Measurements from ENCODE around the gene COL27A1.
A peak's percentile ranks its signal among the peaks of the same experiment; 100 is the strongest.

COL27A1 gene

GRCh38 chr9:114270120-114270975, 115.0 kb downstream of the COL27A1 start:
- no peak for DNase-seq
- TF ChIP-seq, protein P1, sequence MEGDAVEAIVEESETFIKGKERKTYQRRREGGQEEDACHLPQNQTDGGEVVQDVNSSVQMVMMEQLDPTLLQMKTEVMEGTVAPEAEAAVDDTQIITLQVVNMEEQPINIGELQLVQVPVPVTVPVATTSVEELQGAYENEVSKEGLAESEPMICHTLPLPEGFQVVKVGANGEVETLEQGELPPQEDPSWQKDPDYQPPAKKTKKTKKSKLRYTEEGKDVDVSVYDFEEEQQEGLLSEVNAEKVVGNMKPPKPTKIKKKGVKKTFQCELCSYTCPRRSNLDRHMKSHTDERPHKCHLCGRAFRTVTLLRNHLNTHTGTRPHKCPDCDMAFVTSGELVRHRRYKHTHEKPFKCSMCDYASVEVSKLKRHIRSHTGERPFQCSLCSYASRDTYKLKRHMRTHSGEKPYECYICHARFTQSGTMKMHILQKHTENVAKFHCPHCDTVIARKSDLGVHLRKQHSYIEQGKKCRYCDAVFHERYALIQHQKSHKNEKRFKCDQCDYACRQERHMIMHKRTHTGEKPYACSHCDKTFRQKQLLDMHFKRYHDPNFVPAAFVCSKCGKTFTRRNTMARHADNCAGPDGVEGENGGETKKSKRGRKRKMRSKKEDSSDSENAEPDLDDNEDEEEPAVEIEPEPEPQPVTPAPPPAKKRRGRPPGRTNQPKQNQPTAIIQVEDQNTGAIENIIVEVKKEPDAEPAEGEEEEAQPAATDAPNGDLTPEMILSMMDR (IDR thresholded peaks at IDR 0.05; ENCODE audit: borderline replicate concordance, extremely low read depth, low read length, poor library complexity, severe bottlenecking), result no peak
- no peak for TF ChIP-seq EZH2 (IDR thresholded peaks at IDR 0.05; ENCODE audit: borderline replicate concordance, low read depth, low read length, severe bottlenecking)
- no peaks in the 10 kb centered on the region for H4K20me1 ChIP-seq (ENCODE audit: insufficient read depth, low read length)
- no peaks in the 10 kb centered on the region for H3K79me2 ChIP-seq (ENCODE audit: insufficient read depth, low read length)
- H3K27me3 ChIP-seq (ENCODE audit: insufficient read depth, low read length, poor library complexity), result peaks cover 6% of the 10 kb centered on the region
- H3K9ac ChIP-seq (ENCODE audit: low read depth, low read length), result no peak overlapping the region
- H3K9me3 ChIP-seq (ENCODE audit: insufficient read depth, low read length, severe bottlenecking), result no peaks in the 10 kb centered on the region
- no peaks in the 10 kb centered on the region for H3K36me3 ChIP-seq (ENCODE audit: insufficient read depth, low read length)
- ATAC-seq (ENCODE audit: insufficient read depth, low read depth), result no peak
- H3K4me3 ChIP-seq (ENCODE audit: low read depth in 1 of 2, low read length in 2 of 2), result no peak overlapping the region
- H2AFZ ChIP-seq (ENCODE audit: low read depth, low read length), result no peak overlapping the region
- H3K4me2 ChIP-seq (ENCODE audit: insufficient read depth, low read length), result no peak overlapping the region
- no peaks in the 10 kb centered on the region for H3K4me1 ChIP-seq (ENCODE audit: insufficient read depth, low read length)
- no peak overlapping the region for H3K27ac ChIP-seq (ENCODE audit: low read length)

GRCh38 chr9:114271556-114272510, 116.5 kb downstream of the COL27A1 start:
- Histone ChIP-seq H3K27me3 (ENCODE audit: insufficient read depth, low read length, poor library complexity) (peaks cover under 1% of the 10 kb centered on the region), H3K27ac (ENCODE audit: low read length) (no peak overlapping the region), H3K4me2 (ENCODE audit: insufficient read depth, low read length) (no peak overlapping the region), H3K36me3 (ENCODE audit: insufficient read depth, low read length) (no peaks in the 10 kb centered on the region), H3K9ac (ENCODE audit: low read depth, low read length) (no peak overlapping the region), H3K4me3 (ENCODE audit: low read depth in 1 of 2, low read length in 2 of 2) (no peak overlapping the region), H3K79me2 (ENCODE audit: insufficient read depth, low read length) (no peaks in the 10 kb centered on the region), H4K20me1 (ENCODE audit: insufficient read depth, low read length) (no peaks in the 10 kb centered on the region), H3K9me3 (ENCODE audit: insufficient read depth, low read length, severe bottlenecking) (no peaks in the 10 kb centered on the region), H2AFZ (ENCODE audit: low read depth, low read length) (no peak overlapping the region), H3K4me1 (ENCODE audit: insufficient read depth, low read length) (no peaks in the 10 kb centered on the region)
- ATAC-seq (ENCODE audit: insufficient read depth, low read depth) (peak; percentile 77), DNase-seq (peak; percentile 44)
- TF ChIP-seq, protein P1 (IDR thresholded peaks at IDR 0.05; ENCODE audit: borderline replicate concordance, extremely low read depth, low read length, poor library complexity, severe bottlenecking), result peak; percentile 60
- TF ChIP-seq EZH2 (IDR thresholded peaks at IDR 0.05; ENCODE audit: borderline replicate concordance, low read depth, low read length, severe bottlenecking), result no peak

DNA sequence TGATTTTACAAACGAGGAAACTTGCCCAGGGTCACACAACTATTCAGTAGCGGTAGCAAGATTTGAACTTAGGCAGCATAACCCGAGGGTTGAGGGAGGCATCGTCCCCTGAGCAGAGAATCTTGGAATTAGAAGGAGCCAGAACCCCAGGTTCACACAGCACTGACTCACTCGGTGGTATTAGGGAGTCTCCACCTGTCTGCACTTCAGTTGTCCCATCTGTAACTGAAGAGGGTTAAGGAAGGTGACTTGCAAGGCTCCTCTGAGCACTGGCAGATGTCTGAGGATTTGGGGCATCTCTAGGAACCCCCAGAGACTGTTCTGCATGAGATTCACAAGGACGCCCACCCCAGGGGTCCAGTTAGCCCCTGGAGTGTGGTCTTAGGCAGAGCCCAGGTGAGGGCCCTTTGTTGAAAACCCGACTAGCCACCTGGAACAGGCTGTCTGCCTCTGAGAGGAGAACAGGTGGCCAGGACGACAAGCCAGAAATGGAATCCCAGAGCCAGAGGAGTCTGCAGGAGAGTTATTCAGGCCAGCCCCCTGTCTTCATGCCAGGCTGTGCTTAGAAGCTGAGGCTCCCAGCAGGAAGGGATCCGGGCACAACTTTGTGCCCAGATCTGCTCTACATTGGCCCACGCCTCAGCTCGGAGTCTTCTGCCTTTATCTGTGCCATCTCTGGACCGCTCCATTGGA, 117.5 kb downstream of the COL27A1 start:
- H3K9me3 ChIP-seq (ENCODE audit: insufficient read depth, low read length, severe bottlenecking), result no peaks in the 10 kb centered on the region
- H3K36me3 ChIP-seq (ENCODE audit: insufficient read depth, low read length), result no peaks in the 10 kb centered on the region
- TF ChIP-seq, protein P1 (IDR thresholded peaks at IDR 0.05; ENCODE audit: borderline replicate concordance, extremely low read depth, low read length, poor library complexity, severe bottlenecking), result no peak
- TF ChIP-seq EZH2 (IDR thresholded peaks at IDR 0.05; ENCODE audit: borderline replicate concordance, low read depth, low read length, severe bottlenecking), result no peak
- DNase-seq (no peak), ATAC-seq (ENCODE audit: insufficient read depth, low read depth) (no peak)
- H3K9ac ChIP-seq (ENCODE audit: low read depth, low read length), result no peak overlapping the region
- H3K27me3 ChIP-seq (ENCODE audit: insufficient read depth, low read length, poor library complexity), result no peaks in the 10 kb centered on the region
- no peak overlapping the region for H2AFZ ChIP-seq (ENCODE audit: low read depth, low read length)
- H4K20me1 ChIP-seq (ENCODE audit: insufficient read depth, low read length), result no peaks in the 10 kb centered on the region
- no peak overlapping the region for H3K4me3 ChIP-seq (ENCODE audit: low read depth in 1 of 2, low read length in 2 of 2)
- no peaks in the 10 kb centered on the region for H3K4me1 ChIP-seq (ENCODE audit: insufficient read depth, low read length)
- H3K27ac ChIP-seq (ENCODE audit: low read length), result no peak overlapping the region
- H3K79me2 ChIP-seq (ENCODE audit: insufficient read depth, low read length), result no peaks in the 10 kb centered on the region
- no peak overlapping the region for H3K4me2 ChIP-seq (ENCODE audit: insufficient read depth, low read length)
